NCI-H748 treated with DMSO at 0.1 percent for 48 hours (cell line): Measurements from ENCODE around the gene FOXC1.

ENCODE experiments used
- DNase-seq: peaks from one replicate; lab custom pipeline; 2025; lab: John Stamatoyannopoulos, UW

FOXC1 gene

GRCh38 chr6:1643830-1644445 lies 34.2 kb downstream of the FOXC1 start:
- no peak for DNase-seq

- DNase-seq, result no peak
Measured at GRCh38 chr6:1644516-1645060, 34.9 kb downstream of the FOXC1 start.

GRCh38 chr6:1645466-1646185 lies 35.9 kb downstream of the FOXC1 start:
- no peak for DNase-seq

DNA sequence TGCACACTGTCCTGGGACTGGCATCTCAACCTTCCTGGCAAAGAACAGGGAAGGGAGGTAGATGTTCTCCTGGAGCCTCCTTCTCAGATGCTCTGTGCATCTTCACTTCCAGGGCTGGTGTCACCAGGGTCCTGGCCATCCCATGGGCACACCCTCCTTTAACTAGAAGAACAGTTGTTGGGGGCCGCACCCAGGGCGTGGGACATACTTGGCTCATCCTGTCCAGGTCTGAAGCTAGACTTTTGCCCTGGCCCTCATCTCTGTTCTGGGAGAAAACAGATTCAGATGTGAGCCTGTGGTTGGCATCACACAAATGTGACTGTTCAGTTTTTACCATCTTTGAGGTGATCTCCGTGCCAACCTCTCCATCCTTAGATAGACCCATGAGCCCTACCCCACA lies 41.6 kb downstream of the FOXC1 start:
- no peak for DNase-seq

DNA sequence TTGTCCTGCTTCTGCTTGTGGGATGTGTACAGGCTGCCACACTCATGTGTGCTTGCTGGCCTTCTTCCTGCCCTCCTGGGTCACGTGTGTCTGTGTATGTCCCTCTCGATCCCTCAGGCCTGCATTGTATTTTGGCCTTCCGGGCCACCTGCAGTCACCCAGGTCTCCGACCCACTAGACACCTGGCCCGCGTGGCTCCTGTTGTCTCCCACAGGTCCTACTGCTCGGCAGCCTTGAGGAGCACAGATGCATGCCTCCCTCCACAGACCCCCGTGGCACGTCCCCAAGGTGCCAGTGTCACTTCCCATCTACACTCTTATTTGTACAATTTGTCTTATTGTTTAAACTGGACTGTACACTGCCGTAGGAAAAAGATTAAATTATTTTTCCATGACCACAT lies 43.1 kb downstream of the FOXC1 start:
- DNase-seq, result no peak

GRCh38 chr6:1654054-1654453 lies 44.3 kb downstream of the FOXC1 start:
- no peak for DNase-seq

DNA sequence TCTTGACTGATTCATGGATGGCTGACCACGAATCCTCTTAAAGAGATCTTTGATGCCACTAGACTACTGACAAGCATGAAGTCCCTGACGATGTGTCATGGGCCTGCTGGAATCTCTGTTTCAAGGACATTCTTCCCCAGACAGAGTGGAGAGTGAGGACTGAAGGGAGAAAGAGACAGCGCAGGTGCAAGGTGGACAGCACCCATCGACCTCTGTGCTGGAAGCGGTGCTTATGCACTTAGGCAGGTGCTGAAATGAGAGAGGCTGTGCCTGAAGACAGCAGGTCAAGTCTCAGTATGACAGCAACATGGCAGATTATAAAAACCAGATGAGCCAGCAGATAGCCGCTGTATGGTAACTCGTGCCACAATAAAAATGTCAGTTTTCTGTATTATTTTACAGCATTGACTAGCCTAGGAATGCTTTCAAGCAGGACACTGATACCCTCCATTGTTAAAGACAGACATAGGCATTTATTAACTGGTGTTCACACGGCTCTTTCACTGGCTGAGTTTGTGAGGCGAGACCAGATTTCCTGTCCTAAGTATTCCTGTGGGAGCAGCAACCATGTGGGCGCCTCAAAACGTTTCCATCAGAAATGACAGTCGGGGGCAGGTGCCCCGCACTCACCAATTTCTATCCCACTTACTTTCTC lies 47.5 kb downstream of the FOXC1 start:
- DNase-seq, result no peak

DNA sequence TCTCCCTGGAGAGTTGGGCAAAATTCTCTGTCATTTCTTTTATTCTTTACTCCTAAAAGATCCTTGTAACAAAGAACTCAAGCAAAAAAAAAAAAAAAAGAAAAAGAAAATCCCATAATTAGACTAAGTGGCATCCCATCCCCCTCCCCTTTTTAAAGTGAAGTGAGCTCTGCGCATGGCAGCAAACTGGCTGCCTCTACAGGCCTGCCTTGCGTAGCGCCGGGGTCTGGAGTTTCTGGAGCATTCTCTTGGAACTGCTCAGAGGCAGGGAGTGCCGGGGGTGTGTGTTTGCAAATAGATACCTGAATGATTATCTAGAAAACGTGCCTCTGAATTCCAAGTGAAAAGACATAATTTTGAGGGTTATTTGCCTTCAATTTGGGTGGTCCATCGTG lies 48.1 kb downstream of the FOXC1 start:
- DNase-seq, result no peak

DNA sequence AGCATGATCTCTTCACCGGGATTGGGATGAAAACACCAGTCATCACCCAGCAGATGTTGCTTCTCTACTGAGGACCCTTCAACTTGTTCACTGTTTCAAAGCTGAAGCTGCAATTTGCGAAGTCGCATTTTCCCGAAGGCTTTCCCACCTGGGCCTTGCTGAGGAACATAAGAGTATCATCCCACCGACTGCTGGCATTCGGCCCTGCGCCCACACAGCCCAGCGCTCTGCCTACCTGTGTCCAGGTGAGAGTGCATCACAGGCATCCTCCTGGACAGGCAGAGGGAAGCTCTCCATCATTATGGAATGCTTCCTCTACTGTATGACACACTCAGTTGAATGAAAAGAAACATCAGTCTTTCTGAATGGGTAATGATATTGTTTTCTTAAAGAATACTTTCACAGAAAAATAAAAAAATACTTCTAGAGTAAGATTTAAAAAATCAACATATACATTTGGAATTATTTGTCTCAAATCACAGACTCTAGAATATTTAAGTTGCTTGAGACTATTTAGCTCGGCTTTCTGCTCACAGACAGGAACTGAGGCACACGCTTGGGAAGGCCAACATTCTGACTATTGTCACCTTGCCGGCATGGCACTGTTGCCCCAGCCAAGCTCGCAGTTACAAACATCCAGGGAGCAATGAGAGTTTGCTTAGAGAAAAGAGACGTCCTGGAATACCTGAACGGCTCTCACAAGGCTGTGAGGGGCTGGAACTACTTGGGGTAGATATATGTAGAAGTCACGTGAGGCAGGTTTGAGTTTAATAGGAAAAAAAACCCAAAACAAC lies 48.7 kb downstream of the FOXC1 start:
- DNase-seq, result no peak

GRCh38 chr6:1659816-1660215 lies 50.1 kb downstream of the FOXC1 start:
- no peak for DNase-seq

DNA sequence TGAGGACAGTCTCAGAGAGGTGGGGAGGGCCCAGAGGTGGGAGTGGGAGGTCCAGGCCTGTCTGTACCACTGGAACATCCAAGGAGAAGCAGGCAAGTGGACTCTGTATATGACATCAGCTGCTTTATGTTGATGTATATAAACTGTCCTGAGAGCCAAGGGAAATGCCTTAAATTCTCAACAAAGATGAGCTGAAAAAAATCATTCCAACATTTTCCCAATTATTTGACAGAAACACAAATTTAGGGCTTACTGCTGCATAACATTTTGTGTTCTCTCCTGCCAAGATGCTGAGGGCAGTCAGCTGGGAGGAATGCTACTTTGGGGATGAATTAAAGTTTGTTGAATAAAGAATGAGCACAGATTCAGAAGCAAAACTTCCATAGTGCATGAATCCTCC lies 52.8 kb downstream of the FOXC1 start:
- no peak for DNase-seq
